Raji (cell line): ENCODE data around the gene DSG3.

Source experiments
- POLR2A ChIP-seq: IDR thresholded peaks from 2 replicates; pipeline ENCODE4 v1.6.1; 2011; ENCODE audit warnings: low read depth, low read length, control low read depth; ENCODE audit not compliant: insufficient read depth

Gene DSG3

GRCh38 chr18:31447530-31448191 lies at the start of gene DSG3:
Gene DSG3 (plus strand): TSS chr18:31447741. CDS start chr18:31447878, 137 bp downstream.
- TF ChIP-seq POLR2A: no peak

- TF ChIP-seq POLR2A: no peak
These were observed 49.4 kb upstream of the DSG3 start for GRCh38 chr18:31398191-31398590.

- no peak for TF ChIP-seq POLR2A
These were observed 48.1 kb upstream of the DSG3 start for GRCh38 chr18:31399306-31400032.

- TF ChIP-seq POLR2A: no peak
These were observed 46.1 kb upstream of the DSG3 start for GRCh38 chr18:31401156-31402025.

- no peak for TF ChIP-seq POLR2A
These were observed 45.5 kb upstream of the DSG3 start for GRCh38 chr18:31402026-31402373.

GRCh38 chr18:31403409-31403808 lies 44.1 kb upstream of the DSG3 start:
- no peak for TF ChIP-seq POLR2A

GRCh38 chr18:31407649-31408048 lies 39.9 kb upstream of the DSG3 start:
- TF ChIP-seq POLR2A: no peak

- TF ChIP-seq POLR2A: no peak
These were observed 38.3 kb upstream of the DSG3 start for GRCh38 chr18:31409276-31409675.

GRCh38 chr18:31410716-31411483 lies 36.6 kb upstream of the DSG3 start:
- TF ChIP-seq POLR2A: no peak

- no peak for TF ChIP-seq POLR2A
These were observed 34.4 kb upstream of the DSG3 start for GRCh38 chr18:31413137-31413536.

GRCh38 chr18:31417850-31418249 lies 29.7 kb upstream of the DSG3 start:
- no peak for TF ChIP-seq POLR2A

GRCh38 chr18:31419457-31419932 lies 28.0 kb upstream of the DSG3 start:
- no peak for TF ChIP-seq POLR2A

GRCh38 chr18:31420032-31420431 lies 27.5 kb upstream of the DSG3 start:
- no peak for TF ChIP-seq POLR2A

GRCh38 chr18:31420524-31420923 lies 27.0 kb upstream of the DSG3 start:
- TF ChIP-seq POLR2A: no peak
